Activated T-cell treated with anti-CD3 and anti-CD28 coated beads, Interleukin-2, amount 50 U/mL, for 72 hours (primary cell): ENCODE results near the gene RSPH1. TPM values are rescaled to one million over a fixed set of nuclear protein-coding genes. Genes with fewer than 3 reads are reported as not detected.

Experiments used
- ATAC-seq, 2 donors: fragments of 150-1000 bp; cut with Tn5 transposase; replicated peaks in 1 of 2; 2 replicates each; pipeline ENCODE4 v1.10.0; 2021; ENCODE audit warnings: moderate library complexity in 2 of 2, mild to moderate bottlenecking in 1 of 2
- DNase-seq, 2 donors: peaks; one replicate each; pipeline ENCODE4 v3.0.0; 2021 to 2022; ENCODE audit warnings: mixed read lengths in 1 of 2
- H3K27ac Mint-ChIP-seq: one replicate; pipeline ENCODE4 v1.8.0; 2022; ENCODE audit warnings: mild to moderate bottlenecking, moderate library complexity, mixed read lengths
- H3K27me3 Mint-ChIP-seq: one replicate; pipeline ENCODE4 v1.8.0; 2022; ENCODE audit warnings: low read depth, mixed read lengths
- H3K36me3 Mint-ChIP-seq, 2 donors: one replicate each; pipeline ENCODE4 v1.8.0; 2022; ENCODE audit warnings: mixed read lengths in 2 of 2, mild to moderate bottlenecking in 1 of 2; ENCODE audit not compliant: insufficient read depth in 2 of 2
- H3K4me1 Mint-ChIP-seq: one replicate; pipeline ENCODE4 v1.8.0; 2022; ENCODE audit warnings: low read depth, mixed read lengths
- H3K4me3 Mint-ChIP-seq, 2 donors: one replicate each; pipeline ENCODE4 v1.8.0; 2022; ENCODE audit warnings: mild to moderate bottlenecking in 2 of 2, mixed read lengths in 2 of 2, moderate library complexity in 2 of 2
- H3K9me3 Mint-ChIP-seq, 2 donors: one replicate each; pipeline ENCODE4 v1.8.0; 2022; ENCODE audit warnings: mixed read lengths in 2 of 2
- total RNA-seq, 2 donors: library from RNA; stranded (reverse); gene quantifications; one replicate each; pipeline ENCODE4 v1.2.3, GENCODE V29; 2022

The RSPH1 gene
- total RNA-seq, 2 donors from 2014 or later, result 0.19 to 0.36 TPM

GRCh38 chr21:42525676-42526378 lies 29.8 kb upstream of the RSPH1 start:
- no peaks in the 10 kb centered on the region for H3K27me3 Mint-ChIP-seq
- H3K36me3 Mint-ChIP-seq, result peaks cover 5 to 7% of the 10 kb centered on the region in 2 donors
- peaks cover 65% of the 10 kb centered on the region for H3K4me1 Mint-ChIP-seq
- no peak for ATAC-seq
- no peak overlapping the region for H3K27ac Mint-ChIP-seq
- H3K4me3 Mint-ChIP-seq, result peak overlapping the region in 1 of 2 donors; percentile 74
- H3K9me3 Mint-ChIP-seq, result no peaks in the 10 kb centered on the region
- no peak for DNase-seq

DNA sequence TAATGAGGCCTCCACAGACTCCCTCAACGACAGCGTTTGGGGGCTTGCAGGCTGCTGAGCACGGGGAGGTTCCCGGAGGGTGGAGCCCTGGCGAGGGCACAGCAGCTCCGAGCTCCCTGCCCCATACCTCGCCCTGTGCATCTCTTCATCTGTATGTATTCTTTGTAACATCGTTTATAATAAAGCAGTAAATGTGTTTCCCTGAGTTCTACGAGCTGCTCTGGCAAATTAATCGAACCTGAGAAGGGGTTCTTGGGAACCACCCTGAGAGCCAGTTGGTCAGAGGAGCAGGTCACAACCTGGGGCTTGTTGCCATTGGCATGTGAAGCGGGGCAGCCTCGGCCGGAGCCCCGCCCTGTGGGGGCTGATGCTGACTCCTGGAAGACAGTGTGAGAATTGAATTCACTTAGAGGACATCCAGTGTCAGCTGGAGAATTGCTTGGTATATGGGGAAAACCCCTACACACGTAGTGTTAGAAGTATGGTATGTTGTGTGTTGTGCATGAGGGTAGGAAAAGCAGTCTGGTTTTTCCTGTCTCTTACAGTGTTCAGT lies 29.1 kb upstream of the RSPH1 start:
- no peak for DNase-seq

DNA sequence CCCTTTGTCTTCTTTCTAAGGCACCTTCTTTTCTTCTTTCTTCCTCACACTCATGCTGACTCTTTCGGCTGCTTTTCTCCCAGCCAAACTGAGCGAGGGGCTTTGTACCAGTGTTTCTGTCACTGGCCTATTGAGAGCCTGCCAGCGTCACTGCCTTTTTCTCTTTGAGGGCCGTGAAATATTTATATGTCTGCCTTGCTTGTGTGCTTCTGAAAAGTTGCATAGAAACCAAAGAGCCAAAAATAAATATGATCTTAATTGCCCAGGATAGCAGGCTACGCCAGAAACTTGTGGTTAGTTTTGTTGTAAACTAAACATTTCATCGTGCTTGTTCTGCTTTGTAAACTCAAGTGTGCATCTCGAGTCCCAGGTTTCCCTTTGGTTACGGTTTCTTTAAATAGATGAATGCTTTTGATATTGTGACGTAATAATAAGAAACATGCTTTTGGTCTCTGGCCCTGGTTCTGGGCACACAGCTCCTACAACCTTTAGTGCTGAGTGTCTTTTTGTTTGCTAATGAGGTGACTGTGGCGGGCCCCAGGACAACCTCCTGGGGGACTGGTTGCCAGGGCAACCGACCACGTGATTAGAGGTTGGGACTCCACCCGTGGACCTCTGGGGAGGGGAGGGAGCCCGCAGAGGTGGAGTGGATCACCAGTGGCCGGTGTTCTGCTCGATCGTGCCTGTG lies 28.5 kb upstream of the RSPH1 start:
- DNase-seq, result peak; percentile 34 to 37

More for the DNA sequence above, 29.1 kb upstream of the RSPH1 start:
- H3K4me1 Mint-ChIP-seq, result peaks cover 60% of the 10 kb centered on the region
- H3K9me3 Mint-ChIP-seq, result no peaks in the 10 kb centered on the region
- H3K27me3 Mint-ChIP-seq, result no peaks in the 10 kb centered on the region
- H3K36me3 Mint-ChIP-seq, result peaks cover 5 to 10% of the 10 kb centered on the region in 2 donors
- no peak overlapping the region for H3K27ac Mint-ChIP-seq
- peak overlapping the region; percentile 60 to 74 for H3K4me3 Mint-ChIP-seq
- ATAC-seq, result no peak

DNA sequence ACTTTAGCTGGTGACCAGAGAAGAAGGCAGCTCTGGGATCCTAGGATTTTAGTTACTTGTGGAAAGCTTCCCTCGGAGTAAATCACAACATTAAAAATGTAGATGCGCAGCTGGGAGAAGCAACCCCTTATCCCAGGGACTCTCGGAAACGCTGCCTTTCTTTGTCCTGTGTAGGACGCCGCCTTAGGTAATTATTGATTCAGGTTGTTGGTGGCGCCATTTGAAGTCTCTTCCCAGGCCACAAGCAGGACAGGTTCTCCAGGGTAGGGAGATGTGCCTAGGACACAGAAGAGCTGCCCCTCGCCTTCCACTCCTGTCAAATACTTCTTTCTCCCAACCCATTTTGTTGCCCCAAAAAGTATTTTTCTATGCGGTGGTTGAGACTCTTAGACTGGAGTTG lies 27.9 kb upstream of the RSPH1 start:
- Mint-ChIP-seq H3K9me3 (no peaks in the 10 kb centered on the region), H3K36me3 (peaks cover 10% of the 10 kb centered on the region in 2 donors), H3K27me3 (no peaks in the 10 kb centered on the region), H3K4me1 (peaks cover 50% of the 10 kb centered on the region), H3K27ac (no peak overlapping the region), H3K4me3 (no peak overlapping the region)
- DNase-seq (no peak), ATAC-seq (no peak)

More for the DNA sequence above, 28.5 kb upstream of the RSPH1 start:
- Mint-ChIP-seq H3K27ac (no peak overlapping the region), H3K36me3 (peaks cover 8 to 10% of the 10 kb centered on the region in 2 donors), H3K27me3 (no peaks in the 10 kb centered on the region), H3K4me3 (peak overlapping the region; percentile 60 to 74), H3K4me1 (peaks cover 54% of the 10 kb centered on the region), H3K9me3 (no peaks in the 10 kb centered on the region)
- ATAC-seq, result no peak

DNA sequence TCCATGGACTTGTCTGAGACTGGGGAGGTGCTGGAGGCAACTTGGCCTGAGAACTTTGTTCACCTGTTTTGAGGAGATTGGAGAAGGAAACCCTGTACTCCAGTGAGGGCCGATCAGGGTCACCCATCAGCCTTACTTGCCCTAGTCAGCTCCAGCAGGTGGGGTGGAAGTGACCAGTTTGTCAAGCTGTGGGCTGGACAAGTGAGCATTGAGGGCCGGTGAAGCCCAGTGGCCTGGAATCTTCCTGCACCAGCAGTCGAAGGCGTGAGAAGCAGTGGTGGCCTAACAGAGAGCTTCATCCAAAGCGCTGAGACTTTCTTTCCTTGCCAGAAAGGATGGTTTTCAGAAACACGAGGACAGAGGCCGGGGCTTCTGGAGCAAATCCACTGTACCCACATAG lies 27.2 kb upstream of the RSPH1 start:
- H3K27ac Mint-ChIP-seq, result no peak overlapping the region
- H3K36me3 Mint-ChIP-seq, result peaks cover 10 to 12% of the 10 kb centered on the region in 2 donors
- no peak for DNase-seq
- H3K27me3 Mint-ChIP-seq, result no peaks in the 10 kb centered on the region
- no peaks in the 10 kb centered on the region for H3K9me3 Mint-ChIP-seq
- ATAC-seq, result no peak
- peaks cover 44% of the 10 kb centered on the region for H3K4me1 Mint-ChIP-seq
- H3K4me3 Mint-ChIP-seq, result no peak overlapping the region

GRCh38 chr21:42522771-42523170 lies 26.7 kb upstream of the RSPH1 start:
- no peaks in the 10 kb centered on the region for H3K9me3 Mint-ChIP-seq
- H3K27me3 Mint-ChIP-seq, result no peaks in the 10 kb centered on the region
- DNase-seq (no peak), ATAC-seq (no peak)
- H3K27ac Mint-ChIP-seq, result no peak overlapping the region
- H3K4me1 Mint-ChIP-seq, result peaks cover 40% of the 10 kb centered on the region
- H3K36me3 Mint-ChIP-seq, result peaks cover 10 to 12% of the 10 kb centered on the region in 2 donors
- H3K4me3 Mint-ChIP-seq, result no peak overlapping the region

- H3K36me3 Mint-ChIP-seq, result peaks cover 10 to 12% of the 10 kb centered on the region in 2 donors
Observed at GRCh38 chr21:42522271-42522670, 26.2 kb upstream of the RSPH1 start.

DNA sequence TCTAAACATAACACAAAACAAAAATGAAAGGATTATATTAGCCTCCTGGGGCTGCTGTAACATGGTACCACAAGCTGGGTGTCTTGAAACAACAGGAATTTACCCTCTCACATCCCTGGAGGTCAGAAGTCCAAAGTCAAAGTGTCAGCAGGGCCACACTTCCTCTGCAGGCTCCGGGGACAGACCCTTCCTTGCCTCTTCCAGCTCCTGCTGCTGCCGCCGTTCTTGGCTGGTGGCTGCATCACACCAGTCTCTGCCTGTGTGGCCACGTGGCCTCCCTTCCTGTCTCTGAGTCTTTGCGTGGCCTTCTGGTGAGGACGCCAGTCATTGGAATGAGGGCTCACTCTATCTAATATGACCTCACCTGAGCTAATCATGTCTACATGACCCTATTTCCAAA lies 25.8 kb upstream of the RSPH1 start:
- no peak overlapping the region for H3K27ac Mint-ChIP-seq
- H3K9me3 Mint-ChIP-seq, result no peaks in the 10 kb centered on the region
- H3K27me3 Mint-ChIP-seq, result no peaks in the 10 kb centered on the region
- peaks cover 9 to 14% of the 10 kb centered on the region in 2 donors for H3K36me3 Mint-ChIP-seq
- H3K4me1 Mint-ChIP-seq, result peaks cover 40% of the 10 kb centered on the region
- ATAC-seq (no peak), DNase-seq (no peak)
- H3K4me3 Mint-ChIP-seq, result no peak overlapping the region

More at GRCh38 chr21:42522271-42522670, 26.2 kb upstream of the RSPH1 start:
- Mint-ChIP-seq H3K27me3 (no peaks in the 10 kb centered on the region), H3K4me3 (no peak overlapping the region), H3K4me1 (peaks cover 40% of the 10 kb centered on the region), H3K9me3 (no peaks in the 10 kb centered on the region), H3K27ac (no peak overlapping the region)
- ATAC-seq (no peak), DNase-seq (no peak)

GRCh38 chr21:42521384-42521783 lies 25.4 kb upstream of the RSPH1 start:
- Mint-ChIP-seq H3K9me3 (no peaks in the 10 kb centered on the region), H3K27me3 (no peaks in the 10 kb centered on the region), H3K4me3 (no peak overlapping the region), H3K4me1 (peaks cover 37% of the 10 kb centered on the region), H3K27ac (no peak overlapping the region), H3K36me3 (peaks cover 7 to 14% of the 10 kb centered on the region in 2 donors)
- DNase-seq (no peak), ATAC-seq (no peak)

DNA sequence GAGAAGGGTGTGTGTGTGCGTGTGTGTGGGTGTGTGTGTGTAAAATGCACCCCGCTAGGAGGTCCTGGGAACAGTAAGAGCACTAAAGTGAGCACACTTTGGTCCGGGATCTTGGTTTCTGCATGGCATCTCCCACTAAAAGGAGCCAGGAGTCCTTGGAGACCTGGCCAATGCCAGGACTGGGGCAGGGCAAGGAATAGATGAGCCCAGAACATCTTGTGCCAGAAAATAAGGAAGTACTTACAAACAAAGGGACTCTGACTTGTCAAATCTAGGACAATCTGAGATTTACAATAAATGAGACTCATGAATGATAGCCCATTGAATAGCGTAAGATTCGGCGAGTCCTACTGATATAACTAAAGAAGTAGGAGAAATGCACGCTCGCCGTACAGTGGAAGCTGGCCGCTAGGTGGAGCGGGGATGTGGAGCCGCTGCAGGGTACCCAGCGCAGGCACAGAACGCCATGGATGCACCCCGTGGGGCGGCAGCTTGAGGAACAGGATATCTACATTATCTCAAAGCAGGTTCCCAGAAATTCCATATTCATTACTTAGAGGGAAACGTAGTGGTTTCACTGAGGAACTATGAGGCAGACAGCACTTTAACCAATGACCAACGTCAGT lies 24.7 kb upstream of the RSPH1 start:
- DNase-seq, result no peak
- no peak for ATAC-seq
- Mint-ChIP-seq H3K27me3 (no peaks in the 10 kb centered on the region), H3K36me3 (peaks cover 7 to 14% of the 10 kb centered on the region in 2 donors), H3K4me3 (no peak overlapping the region), H3K27ac (no peak overlapping the region), H3K4me1 (peaks cover 37% of the 10 kb centered on the region), H3K9me3 (no peaks in the 10 kb centered on the region)

GRCh38 chr21:42518626-42519025 lies 22.6 kb upstream of the RSPH1 start:
- Mint-ChIP-seq H3K4me1 (peaks cover 30% of the 10 kb centered on the region), H3K27me3 (no peaks in the 10 kb centered on the region), H3K4me3 (no peak overlapping the region), H3K27ac (no peak overlapping the region), H3K36me3 (peaks cover 8 to 12% of the 10 kb centered on the region in 2 donors), H3K9me3 (no peaks in the 10 kb centered on the region)
- ATAC-seq, result no peak
- DNase-seq, result no peak

DNA sequence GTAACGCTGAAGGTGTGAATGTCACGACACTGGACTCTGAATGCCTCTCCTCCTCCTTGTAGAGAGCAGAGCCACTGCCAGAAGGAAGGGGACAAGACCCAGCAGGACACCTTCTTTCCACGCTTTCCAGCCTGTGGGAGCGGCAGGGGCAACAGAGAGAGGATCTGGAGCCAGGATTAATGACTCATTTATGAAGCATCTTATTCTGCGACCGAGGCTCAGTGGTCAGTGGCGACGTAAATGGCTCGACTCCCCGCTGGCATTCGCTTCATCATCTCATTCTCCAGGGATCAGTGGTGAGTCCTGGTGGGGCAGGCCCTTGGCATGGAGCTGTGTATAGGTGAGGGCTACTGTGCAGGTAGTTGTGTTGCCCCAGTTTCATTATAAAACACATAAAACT lies 22.2 kb upstream of the RSPH1 start:
- Mint-ChIP-seq H3K36me3 (peaks cover 8 to 12% of the 10 kb centered on the region in 2 donors), H3K27ac (no peak overlapping the region), H3K4me3 (no peak overlapping the region), H3K9me3 (no peaks in the 10 kb centered on the region), H3K27me3 (no peaks in the 10 kb centered on the region), H3K4me1 (peaks cover 30% of the 10 kb centered on the region)
- DNase-seq, result no peak
- ATAC-seq, result no peak
